Progenitor cell of endocrine pancreas (in vitro differentiated cells): Measurements from ENCODE around the gene NT5C. TPM values are rescaled to one million over a fixed set of nuclear protein-coding genes. Genes with fewer than 3 reads are reported as not detected.
"Not testable (repeated sequence)": the region's sequence is repeated elsewhere in the genome, so short reads cannot be mapped to it uniquely, and the experiment has no call there.

Source experiments
- DNase-seq: peaks from one replicate; pipeline ENCODE4 v3.0.0; 2021; ENCODE audit warnings: low spot score; ENCODE audit not compliant: unreplicated experiment
- H3K27ac Mint-ChIP-seq: 2 replicates; pipeline ENCODE4 v1.8.0; 2021; ENCODE audit warnings: mild to moderate bottlenecking, moderate library complexity, mixed read lengths
- H3K27me3 Mint-ChIP-seq: 2 replicates; pipeline ENCODE4 v1.8.0; 2021; ENCODE audit warnings: mixed read lengths
- H3K36me3 Mint-ChIP-seq: 2 replicates; pipeline ENCODE4 v1.8.0; 2022; ENCODE audit warnings: mixed read lengths; ENCODE audit not compliant: insufficient read depth
- H3K4me1 Mint-ChIP-seq: 2 replicates; pipeline ENCODE4 v1.8.0; 2021; ENCODE audit warnings: low read depth, mixed read lengths
- H3K4me3 Mint-ChIP-seq: 2 replicates; pipeline ENCODE4 v1.8.0; 2021; ENCODE audit warnings: low read depth, mild to moderate bottlenecking, moderate library complexity, mixed read lengths
- H3K9me3 Mint-ChIP-seq: 2 replicates; pipeline ENCODE4 v1.8.0; 2021; ENCODE audit warnings: low read depth, mixed read lengths
- total RNA-seq: library from RNA; stranded (reverse); gene quantifications from 2 replicates; pipeline ENCODE4 v1.2.1, GENCODE V29; 2021
- TF ChIP-seq, protein P1 (sequence below): fragments of 200-600 bp; sonication (generic); IDR thresholded peaks from one replicate; pipeline ENCODE4 v1.5.0; 2021; ENCODE audit warnings: antibody characterized with exemption, mild to moderate bottlenecking; ENCODE audit not compliant: unreplicated experiment

NT5C gene
- total RNA-seq, 1 donor from 2014 or later, result 58.8 TPM

- H3K4me3 Mint-ChIP-seq, result peak overlapping the region; percentile 86
- H3K4me1 Mint-ChIP-seq, result peaks cover 4% of the 10 kb centered on the region
- no peaks in the 10 kb centered on the region for H3K9me3 Mint-ChIP-seq
- no peaks in the 10 kb centered on the region for H3K27me3 Mint-ChIP-seq
- DNase-seq, result peak; percentile 42
- TF ChIP-seq, protein P1, sequence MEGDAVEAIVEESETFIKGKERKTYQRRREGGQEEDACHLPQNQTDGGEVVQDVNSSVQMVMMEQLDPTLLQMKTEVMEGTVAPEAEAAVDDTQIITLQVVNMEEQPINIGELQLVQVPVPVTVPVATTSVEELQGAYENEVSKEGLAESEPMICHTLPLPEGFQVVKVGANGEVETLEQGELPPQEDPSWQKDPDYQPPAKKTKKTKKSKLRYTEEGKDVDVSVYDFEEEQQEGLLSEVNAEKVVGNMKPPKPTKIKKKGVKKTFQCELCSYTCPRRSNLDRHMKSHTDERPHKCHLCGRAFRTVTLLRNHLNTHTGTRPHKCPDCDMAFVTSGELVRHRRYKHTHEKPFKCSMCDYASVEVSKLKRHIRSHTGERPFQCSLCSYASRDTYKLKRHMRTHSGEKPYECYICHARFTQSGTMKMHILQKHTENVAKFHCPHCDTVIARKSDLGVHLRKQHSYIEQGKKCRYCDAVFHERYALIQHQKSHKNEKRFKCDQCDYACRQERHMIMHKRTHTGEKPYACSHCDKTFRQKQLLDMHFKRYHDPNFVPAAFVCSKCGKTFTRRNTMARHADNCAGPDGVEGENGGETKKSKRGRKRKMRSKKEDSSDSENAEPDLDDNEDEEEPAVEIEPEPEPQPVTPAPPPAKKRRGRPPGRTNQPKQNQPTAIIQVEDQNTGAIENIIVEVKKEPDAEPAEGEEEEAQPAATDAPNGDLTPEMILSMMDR, result peak; percentile 65
- H3K36me3 Mint-ChIP-seq, result peaks cover 8% of the 10 kb centered on the region
- peak overlapping the region; percentile 84 for H3K27ac Mint-ChIP-seq
Measured at GRCh38 chr17:75130632-75131277, 787 bp downstream of the NT5C start.

DNA sequence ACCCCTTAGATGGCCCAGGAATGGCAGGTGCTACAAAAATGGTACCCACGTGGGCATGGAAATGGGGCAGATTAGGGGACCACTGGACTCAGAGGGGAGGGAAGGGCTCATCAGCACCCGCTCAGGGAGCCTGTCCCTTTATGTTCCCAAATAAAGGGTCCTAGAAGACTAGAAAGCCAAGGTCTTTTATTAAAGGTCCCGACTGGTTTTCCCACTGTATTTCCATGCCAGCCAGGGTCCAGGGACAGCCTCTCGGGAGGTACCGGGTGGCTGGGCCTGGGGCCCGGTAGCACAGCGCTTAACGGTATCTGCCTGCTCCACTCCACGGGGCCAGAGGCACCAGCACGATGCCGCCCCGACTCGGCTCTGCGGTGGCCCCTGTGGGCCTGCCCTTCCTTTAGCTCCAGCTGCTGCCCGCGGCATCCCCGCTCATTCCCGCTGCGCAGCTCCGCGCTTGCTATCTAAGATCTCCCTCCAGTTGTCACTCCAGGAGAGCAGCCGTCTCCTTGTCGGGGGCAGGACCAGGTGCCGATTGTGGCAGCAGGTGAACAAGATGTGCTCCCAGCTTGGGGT, 1.4 kb downstream of the NT5C start:
- H3K27me3 Mint-ChIP-seq, result no peaks in the 10 kb centered on the region
- peak overlapping the region; percentile 86 for H3K4me3 Mint-ChIP-seq
- no peaks in the 10 kb centered on the region for H3K9me3 Mint-ChIP-seq
- peaks cover 4% of the 10 kb centered on the region for H3K4me1 Mint-ChIP-seq
- no peak for DNase-seq
- TF ChIP-seq, protein P1, result no peak
- H3K36me3 Mint-ChIP-seq, result peaks cover 7% of the 10 kb centered on the region
- H3K27ac Mint-ChIP-seq, result peak overlapping the region; percentile 84

GRCh38 chr17:75129576-75129975, 2.0 kb downstream of the NT5C start:
- peaks cover 4% of the 10 kb centered on the region for H3K4me1 Mint-ChIP-seq
- H3K36me3 Mint-ChIP-seq, result peaks cover 4% of the 10 kb centered on the region
- H3K27ac Mint-ChIP-seq, result no peak overlapping the region

GRCh38 chr17:75128694-75129505, 2.6 kb downstream of the NT5C start:
- Mint-ChIP-seq H3K27me3 (no peaks in the 10 kb centered on the region), H3K4me3 (peak overlapping the region; percentile 48), H3K9me3 (no peaks in the 10 kb centered on the region), H3K36me3 (peaks cover 3% of the 10 kb centered on the region), H3K4me1 (peaks cover 4% of the 10 kb centered on the region), H3K27ac (no peak overlapping the region)
- TF ChIP-seq, protein P1, result no peak
- no peak for DNase-seq

More at GRCh38 chr17:75129576-75129975, 2.0 kb downstream of the NT5C start:
- H3K9me3 Mint-ChIP-seq, result no peaks in the 10 kb centered on the region
- TF ChIP-seq, protein P1, result no peak
- peak overlapping the region; percentile 48 for H3K4me3 Mint-ChIP-seq
- DNase-seq, result no peak
- no peaks in the 10 kb centered on the region for H3K27me3 Mint-ChIP-seq

- not testable (repeated sequence) for DNase-seq, H3K4me1 Mint-ChIP-seq, H3K36me3 Mint-ChIP-seq, H3K27me3 Mint-ChIP-seq, H3K9me3 Mint-ChIP-seq, H3K27ac Mint-ChIP-seq
- H3K4me3 Mint-ChIP-seq, result peak overlapping the region; percentile 40
Measured at GRCh38 chr17:75127936-75128335, 3.6 kb downstream of the NT5C start.
